IMR-90 (cell line): ENCODE measurements around the gene SLC29A1. TPM values are rescaled to one million over a fixed set of nuclear protein-coding genes. Genes with fewer than 3 reads are reported as not detected.

Experiments
- ATAC-seq: fragments of 200-7000 bp; cut with Tn5 transposase; 2 replicates; pipeline ENCODE4 v1.9.1; 2020; ENCODE audit warnings: low read depth, mild to moderate bottlenecking, moderate library complexity
- BruUV-seq: library from RNA; stranded (reverse); fragments of 400-500 nt; replicated peaks from 2 replicates; lab custom pipeline; 2021; lab: Mats Ljungman, UMichigan
- CTCF ChIA-PET: fragments of 300-600 bp; formaldehyde crosslinking; extraction: SDS; loops from one replicate; lab custom pipeline; 2021; ENCODE audit warnings: antibody characterized with exemption; lab: Yijun Ruan, JAX
- POLR2A ChIA-PET: fragments of 300-600 bp; sonication (Branson Sonifier 250); formaldehyde crosslinking; loops from one replicate; lab custom pipeline; 2022; ENCODE audit warnings: antibody characterized with exemption; ENCODE audit not compliant: unreplicated experiment; lab: Charles Lee
- DNase-seq: peaks from one replicate; pipeline ENCODE4 v3.0.0; 2013
- H2AFZ ChIP-seq: replicated peaks from 2 replicates; pipeline ENCODE3; 2013; ENCODE audit warnings: low read length, mild to moderate bottlenecking; ENCODE audit not compliant: poor library complexity
- H2AK5ac ChIP-seq: 2 replicates; pipeline ENCODE4 v1.6.1; 2013; ENCODE audit warnings: low read depth, low read length, inconsistent platforms
- H2AK9ac ChIP-seq: replicated peaks from 2 replicates; pipeline ENCODE3; 2013; ENCODE audit warnings: mild to moderate bottlenecking, low read depth, low read length, moderate library complexity; ENCODE audit not compliant: poor library complexity
- H2BK120ac ChIP-seq: 2 replicates; pipeline ENCODE4 v1.6.1; 2013; ENCODE audit warnings: low read depth, low read length, inconsistent platforms
- H2BK15ac ChIP-seq: 3 replicates; pipeline ENCODE4 v1.6.1; 2013; ENCODE audit warnings: low read depth, low read length, inconsistent platforms
- H2BK20ac ChIP-seq: 2 replicates; pipeline ENCODE4 v1.6.1; 2013; ENCODE audit warnings: low read depth, mild to moderate bottlenecking, inconsistent platforms, low read length, moderate library complexity
- H2BK5ac ChIP-seq: 2 replicates; pipeline ENCODE4 v1.6.1; 2013; ENCODE audit warnings: mild to moderate bottlenecking, low read depth, low read length, inconsistent platforms; ENCODE audit not compliant: poor library complexity, severe bottlenecking
- H3K14ac ChIP-seq: replicated peaks from 2 replicates; pipeline ENCODE4 v1.6.1; 2013; ENCODE audit warnings: low read depth, low read length, inconsistent platforms
- H3K18ac ChIP-seq: 2 replicates; pipeline ENCODE4 v1.6.1; 2013; ENCODE audit warnings: low read depth, low read length, control low read depth
- H3K23ac ChIP-seq: 2 replicates; pipeline ENCODE4 v1.6.1; 2013; ENCODE audit warnings: low read depth, low read length, inconsistent platforms
- H3K27ac ChIP-seq: 2 replicates; pipeline ENCODE4 v1.5.1; 2013; ENCODE audit warnings: mild to moderate bottlenecking, control low read depth, low read length; ENCODE audit not compliant: insufficient read depth
- H3K27me3 ChIP-seq: 2 replicates; pipeline ENCODE4 v1.6.1; 2013; ENCODE audit warnings: low read length; ENCODE audit not compliant: control insufficient read depth, insufficient read depth
- H3K36me3 ChIP-seq: 2 replicates; pipeline ENCODE4 v1.6.1; 2013; ENCODE audit warnings: low read length, mixed read lengths; ENCODE audit not compliant: control insufficient read depth, insufficient read depth
- H3K4ac ChIP-seq: 2 replicates; pipeline ENCODE4 v1.6.1; 2013; ENCODE audit warnings: low read depth, low read length, inconsistent platforms
- H3K4me1 ChIP-seq: 2 replicates; pipeline ENCODE4 v1.6.1; 2013; ENCODE audit warnings: low read length, mixed read lengths; ENCODE audit not compliant: control insufficient read depth, insufficient read depth
- H3K4me2 ChIP-seq: 2 replicates; pipeline ENCODE4 v1.6.1; 2013; ENCODE audit warnings: low read depth, mild to moderate bottlenecking, control low read depth, low read length, moderate library complexity
- H3K4me3 ChIP-seq: 2 replicates; pipeline ENCODE4 v1.5.1; 2013; ENCODE audit warnings: low read depth, mild to moderate bottlenecking, control low read depth, low read length, moderate library complexity; ENCODE audit not compliant: insufficient read depth
- H3K56ac ChIP-seq: 2 replicates; pipeline ENCODE4 v1.6.1; 2013; ENCODE audit warnings: low read length, inconsistent platforms; ENCODE audit not compliant: insufficient read depth; ENCODE audit errors: extremely low read depth
- H3K79me1 ChIP-seq, 2 experiments: 2 replicates each; pipeline ENCODE4 v1.6.1; 2013; ENCODE audit warnings: low read length in 2 of 2, inconsistent platforms in 1 of 2, low read depth in 1 of 2
- H3K9ac ChIP-seq: 2 replicates; pipeline ENCODE4 v1.6.1; 2013; ENCODE audit warnings: low read depth, low read length, control low read depth
- H3K9me1 ChIP-seq: 2 replicates; pipeline ENCODE4 v1.6.1; 2013; ENCODE audit warnings: low read length, inconsistent platforms; ENCODE audit not compliant: insufficient read depth
- H3K9me3 ChIP-seq: 2 replicates; pipeline ENCODE4 v1.6.1; 2013; ENCODE audit warnings: low read length; ENCODE audit not compliant: control insufficient read depth, insufficient read depth
- H4K20me1 ChIP-seq: 2 replicates; pipeline ENCODE4 v1.6.1; 2013; ENCODE audit warnings: low read length, inconsistent platforms; ENCODE audit not compliant: insufficient read depth
- H4K5ac ChIP-seq: 2 replicates; pipeline ENCODE4 v1.6.1; 2013; ENCODE audit warnings: mild to moderate bottlenecking, low read depth, low read length, control low read depth
- H4K8ac ChIP-seq, 2 experiments: 2 replicates each; pipeline ENCODE4 v1.6.1; 2013; ENCODE audit warnings: low read depth in 2 of 2, low read length in 2 of 2, control low read depth in 1 of 2, inconsistent platforms in 1 of 2
- H4K91ac ChIP-seq: 2 replicates; pipeline ENCODE4 v1.6.1; 2013; ENCODE audit warnings: low read depth, low read length, inconsistent platforms; ENCODE audit not compliant: insufficient read depth
- BHLHE40 ChIP-seq: fragments of 150-350 bp; IDR thresholded peaks from 2 replicates; pipeline ENCODE4 v1.6.1; 2016; ENCODE audit warnings: mild to moderate bottlenecking, low read depth, low read length
- CHD1 ChIP-seq: IDR thresholded peaks from 2 replicates; pipeline ENCODE4 v1.6.1; 2012; ENCODE audit warnings: low read depth, low read length, improper control_type of control experiment
- FOS ChIP-seq: fragments of 150-350 bp; IDR thresholded peaks from 2 replicates; pipeline ENCODE4 v1.6.1; 2016; ENCODE audit warnings: low read depth, low read length
- MAFK ChIP-seq: IDR thresholded peaks from 2 replicates; pipeline ENCODE4 v1.6.1; 2012; ENCODE audit warnings: low read depth, low read length, improper control_type of control experiment
- MAZ ChIP-seq: IDR thresholded peaks from 2 replicates; pipeline ENCODE4 v1.6.1; 2012; ENCODE audit warnings: low read depth, mild to moderate bottlenecking, low read length, improper control_type of control experiment, moderate library complexity, borderline replicate concordance
- MXI1 ChIP-seq: IDR thresholded peaks from 2 replicates; pipeline ENCODE4 v1.6.1; 2012; ENCODE audit warnings: low read depth, mild to moderate bottlenecking, low read length, moderate library complexity, borderline replicate concordance
- NFE2L2 ChIP-seq: fragments of 150-350 bp; IDR thresholded peaks from 2 replicates; pipeline ENCODE4 v1.6.1; 2016; ENCODE audit warnings: low read depth, mild to moderate bottlenecking, low read length
- POLR2A ChIP-seq: IDR thresholded peaks from 2 replicates; pipeline ENCODE4 v1.6.1; 2012; ENCODE audit warnings: mild to moderate bottlenecking, low read depth, low read length
- RAD21 ChIP-seq: IDR thresholded peaks from 2 replicates; pipeline ENCODE4 v1.6.1; 2012; ENCODE audit warnings: low read length, improper control_type of control experiment
- RCOR1 ChIP-seq: IDR thresholded peaks from 2 replicates; pipeline ENCODE4 v1.6.1; 2012; ENCODE audit warnings: mild to moderate bottlenecking, low read length, improper control_type of control experiment; ENCODE audit not compliant: insufficient replicate concordance
- SMC3 ChIP-seq: fragments of 150-350 bp; IDR thresholded peaks from 2 replicates; pipeline ENCODE4 v1.6.1; 2016; ENCODE audit warnings: low read depth, mild to moderate bottlenecking, antibody characterized with exemption, low read length, moderate library complexity
- WGBS, 2 experiments: methylation state at CpG; one replicate each; pipeline versions ENCODE4 v1.1.5 to v1.1.7; 2013; ENCODE audit warnings: missing lambda C conversion rate in 2 of 2; ENCODE audit not compliant: insufficient read length in 1 of 2; ENCODE audit errors: extremely low coverage in 2 of 2; 5-methylcytosine and 5-hydroxymethylcytosine counted together
- dilution Hi-C: fragments of 300-500 bp; cut with HindIII; formaldehyde crosslinking; loops from one replicate; pipeline ENCODE4 v1.14.3; 2018; ENCODE audit warnings: low sequenced_read_pairs; ENCODE audit not compliant: unreplicated experiment
- in situ Hi-C: fragments of 300-500 bp; cut with MboI; formaldehyde crosslinking; loops from 3 replicates; pipeline ENCODE4 v1.14.3; 2019; ENCODE audit warnings: low sequenced_read_pairs, inconsistent platforms, mixed read lengths
- intact Hi-C: fragments of 100-400 bp; cut with micrococcal nuclease; formaldehyde crosslinking; loops from 2 replicates; pipeline ENCODE4 v1.10.0; 2022
- polyA plus RNA-seq, 3 experiments: library from polyadenylated mRNA; depleted of rRNA; stranded (reverse); fragments of >200 nt; gene quantifications; 2 replicates each; pipeline ENCODE4 v1.2.3, GENCODE V29; 2012; ENCODE audit warnings: low replicate concordance in 1 of 3
- total RNA-seq: library from RNA; depleted of rRNA; stranded (reverse); fragments of >200 nt; gene quantifications from 2 replicates; pipeline ENCODE4 v1.2.3, GENCODE V29; 2012
- TF ChIP-seq, protein P1 (sequence below): conservative IDR thresholded peaks from 2 replicates; pipeline ENCODE4 v1.5.1; 2012; ENCODE audit warnings: mild to moderate bottlenecking, low read depth, low read length, improper control_type of control experiment
- TF ChIP-seq, protein P2 (sequence below): fragments of 150-350 bp; IDR thresholded peaks from 2 replicates; pipeline ENCODE4 v1.6.1; 2017; ENCODE audit warnings: mild to moderate bottlenecking, antibody characterized with exemption, low read length, low read depth
- TF ChIP-seq, protein P3 (sequence below): fragments of 150-350 bp; IDR thresholded peaks from 2 replicates; pipeline ENCODE4 v1.6.1; 2016; ENCODE audit warnings: low read depth, mild to moderate bottlenecking, low read length, moderate library complexity, borderline replicate concordance

The SLC29A1 gene
- total and polyA plus RNA-seq, 2 of the 4 experiments (the other 2 are of a cell fraction) = 4.1 to 22.1 TPM

DNA sequence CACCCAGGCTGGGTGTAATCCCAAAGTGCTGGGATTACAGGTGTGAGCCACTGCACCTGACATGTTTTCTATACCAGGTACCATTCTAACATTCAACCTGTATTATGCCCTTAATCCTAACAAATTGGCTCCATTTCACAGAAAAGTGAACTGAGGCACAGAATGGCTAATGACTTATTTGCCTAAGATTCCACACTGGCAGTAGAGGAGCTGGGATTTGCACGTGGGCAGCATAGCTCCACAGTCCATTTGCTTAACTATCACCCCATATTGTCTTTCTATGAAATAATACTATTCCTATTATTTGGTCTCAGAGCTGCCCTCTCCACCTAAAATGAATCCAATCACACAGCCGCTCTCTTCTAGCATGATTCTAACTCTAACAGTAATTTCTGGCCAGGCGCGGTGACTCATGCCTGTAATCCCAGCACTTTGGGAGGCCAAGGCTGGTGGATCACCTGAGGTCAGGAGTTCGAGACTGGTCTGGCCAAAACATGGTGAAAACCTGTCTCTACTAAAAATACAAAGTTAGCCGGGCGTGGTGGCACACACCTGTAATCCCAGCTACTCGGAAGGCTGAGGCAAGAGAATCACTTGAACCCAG lies 30.0 kb upstream of the SLC29A1 start:
- no peak overlapping the region for H3K4ac ChIP-seq
- no peak overlapping the region for H4K5ac ChIP-seq
- H4K8ac ChIP-seq = no peak overlapping the region
- peaks cover 18% of the 10 kb centered on the region for H3K27me3 ChIP-seq
- in situ Hi-C loops (no loop called here), intact Hi-C loops (no loop called here), dilution Hi-C loops (no loop called here)
- H3K18ac ChIP-seq = no peak overlapping the region
- ATAC-seq = no peak
- H3K4me1 ChIP-seq = no peaks in the 10 kb centered on the region
- BruUV-seq = no TSS peak
- TF ChIP-seq FOS (no peak), MAZ (no peak), RCOR1 (no peak), MAFK (no peak), POLR2A (no peak), SMC3 (no peak), CHD1 (no peak), BHLHE40 (no peak), RAD21 (no peak), NFE2L2 (no peak), MXI1 (no peak)
- TF ChIP-seq, protein P1, sequence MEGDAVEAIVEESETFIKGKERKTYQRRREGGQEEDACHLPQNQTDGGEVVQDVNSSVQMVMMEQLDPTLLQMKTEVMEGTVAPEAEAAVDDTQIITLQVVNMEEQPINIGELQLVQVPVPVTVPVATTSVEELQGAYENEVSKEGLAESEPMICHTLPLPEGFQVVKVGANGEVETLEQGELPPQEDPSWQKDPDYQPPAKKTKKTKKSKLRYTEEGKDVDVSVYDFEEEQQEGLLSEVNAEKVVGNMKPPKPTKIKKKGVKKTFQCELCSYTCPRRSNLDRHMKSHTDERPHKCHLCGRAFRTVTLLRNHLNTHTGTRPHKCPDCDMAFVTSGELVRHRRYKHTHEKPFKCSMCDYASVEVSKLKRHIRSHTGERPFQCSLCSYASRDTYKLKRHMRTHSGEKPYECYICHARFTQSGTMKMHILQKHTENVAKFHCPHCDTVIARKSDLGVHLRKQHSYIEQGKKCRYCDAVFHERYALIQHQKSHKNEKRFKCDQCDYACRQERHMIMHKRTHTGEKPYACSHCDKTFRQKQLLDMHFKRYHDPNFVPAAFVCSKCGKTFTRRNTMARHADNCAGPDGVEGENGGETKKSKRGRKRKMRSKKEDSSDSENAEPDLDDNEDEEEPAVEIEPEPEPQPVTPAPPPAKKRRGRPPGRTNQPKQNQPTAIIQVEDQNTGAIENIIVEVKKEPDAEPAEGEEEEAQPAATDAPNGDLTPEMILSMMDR = no peak
- TF ChIP-seq, protein P2, sequence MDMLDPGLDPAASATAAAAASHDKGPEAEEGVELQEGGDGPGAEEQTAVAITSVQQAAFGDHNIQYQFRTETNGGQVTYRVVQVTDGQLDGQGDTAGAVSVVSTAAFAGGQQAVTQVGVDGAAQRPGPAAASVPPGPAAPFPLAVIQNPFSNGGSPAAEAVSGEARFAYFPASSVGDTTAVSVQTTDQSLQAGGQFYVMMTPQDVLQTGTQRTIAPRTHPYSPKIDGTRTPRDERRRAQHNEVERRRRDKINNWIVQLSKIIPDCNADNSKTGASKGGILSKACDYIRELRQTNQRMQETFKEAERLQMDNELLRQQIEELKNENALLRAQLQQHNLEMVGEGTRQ = no peak
- TF ChIP-seq, protein P3, sequence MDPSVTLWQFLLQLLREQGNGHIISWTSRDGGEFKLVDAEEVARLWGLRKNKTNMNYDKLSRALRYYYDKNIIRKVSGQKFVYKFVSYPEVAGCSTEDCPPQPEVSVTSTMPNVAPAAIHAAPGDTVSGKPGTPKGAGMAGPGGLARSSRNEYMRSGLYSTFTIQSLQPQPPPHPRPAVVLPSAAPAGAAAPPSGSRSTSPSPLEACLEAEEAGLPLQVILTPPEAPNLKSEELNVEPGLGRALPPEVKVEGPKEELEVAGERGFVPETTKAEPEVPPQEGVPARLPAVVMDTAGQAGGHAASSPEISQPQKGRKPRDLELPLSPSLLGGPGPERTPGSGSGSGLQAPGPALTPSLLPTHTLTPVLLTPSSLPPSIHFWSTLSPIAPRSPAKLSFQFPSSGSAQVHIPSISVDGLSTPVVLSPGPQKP = no peak
- H3K9me3 ChIP-seq = no peaks in the 10 kb centered on the region
- 90% methylated on average over 2 of the region's 8 CpGs; no CpG with 5 or more reads in 1 of the 2 experiments for WGBS, 2 experiments
- no peak overlapping the region for H3K4me3 ChIP-seq
- no peak overlapping the region for H2BK120ac ChIP-seq
- no peak overlapping the region for H2BK5ac ChIP-seq
- no peak overlapping the region for H3K9ac ChIP-seq
- DNase-seq = no peak
- H2AK9ac ChIP-seq = no peak overlapping the region
- H2AFZ ChIP-seq = no peak overlapping the region
- H2BK20ac ChIP-seq = no peak overlapping the region
- H3K4me2 ChIP-seq = no peak overlapping the region
- H4K91ac ChIP-seq = no peak overlapping the region
- H3K56ac ChIP-seq = no peak overlapping the region
- H2BK15ac ChIP-seq = no peak overlapping the region
- no peaks in the 10 kb centered on the region for H3K36me3 ChIP-seq
- H3K14ac ChIP-seq = no peak overlapping the region
- no peaks in the 10 kb centered on the region for H3K79me1 ChIP-seq
- ChIA-PET POLR2A (no interaction called here), CTCF (interaction anchor here (1.4 kb wide), 1 partner anchor 11 kb away, joined by 3 read pairs; no protein-coding TSS in a partner anchor)
- no peak overlapping the region for H3K27ac ChIP-seq
- no peaks in the 10 kb centered on the region for H3K9me1 ChIP-seq
- no peaks in the 10 kb centered on the region for H4K20me1 ChIP-seq
- no peak overlapping the region for H2AK5ac ChIP-seq
- H3K23ac ChIP-seq = no peak overlapping the region
